ENCODE measurements around the gene TPCN2. TPM values are rescaled to one million over a fixed set of nuclear protein-coding genes. Genes with fewer than 3 reads are reported as not detected.

TPCN2 gene
- total and polyA plus RNA-seq, 12 donors: 3.1 to 21.6 (median 10.4) TPM

DNA sequence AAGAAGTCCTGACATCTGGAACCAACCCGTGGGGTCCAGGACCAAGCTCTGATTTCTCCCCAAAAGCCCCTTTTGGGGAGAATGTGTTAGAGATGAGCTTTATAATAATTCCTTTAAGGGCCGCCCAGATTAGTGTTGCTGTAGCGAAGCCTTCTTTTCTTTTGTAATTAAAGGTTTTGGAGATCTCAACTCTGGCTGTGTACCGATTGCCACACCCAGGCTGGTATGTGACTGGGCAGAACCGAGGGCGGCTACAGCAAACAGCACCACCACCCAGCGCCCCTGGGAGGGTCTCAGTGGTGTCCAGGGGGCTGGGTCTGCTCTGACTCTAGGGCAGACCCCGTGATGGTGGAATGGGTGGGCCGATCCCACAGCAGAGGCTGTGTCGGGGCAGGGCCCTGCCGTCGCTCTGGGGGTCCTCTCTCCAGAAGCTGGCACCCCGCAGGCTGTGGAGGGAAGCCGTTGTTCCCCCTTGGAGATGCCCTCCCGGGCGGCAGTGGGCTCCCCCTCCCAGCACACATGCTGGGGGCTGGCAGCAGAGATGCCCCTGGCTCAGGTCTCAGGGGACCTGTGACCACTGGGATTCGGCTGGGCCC, 31.0 kb downstream of the TPCN2 start:
- H3K4me3 ChIP-seq: no peak overlapping the region
- no peaks in the 10 kb centered on the region for H3K9me3 ChIP-seq (replicated peaks in 1 of 3)
- 82 to 92% (median 86%) methylated on average over 4 to 17 of the region's 17 CpGs for WGBS, 4 donors
- H3K4me1 ChIP-seq (replicated peaks in 1 of 2): no peaks in the 10 kb centered on the region
- peaks cover 0 to 23% of the 10 kb centered on the region in 2 donors for H3K36me3 ChIP-seq (replicated peaks in 1 of 2)
- TF ChIP-seq, protein P1, sequence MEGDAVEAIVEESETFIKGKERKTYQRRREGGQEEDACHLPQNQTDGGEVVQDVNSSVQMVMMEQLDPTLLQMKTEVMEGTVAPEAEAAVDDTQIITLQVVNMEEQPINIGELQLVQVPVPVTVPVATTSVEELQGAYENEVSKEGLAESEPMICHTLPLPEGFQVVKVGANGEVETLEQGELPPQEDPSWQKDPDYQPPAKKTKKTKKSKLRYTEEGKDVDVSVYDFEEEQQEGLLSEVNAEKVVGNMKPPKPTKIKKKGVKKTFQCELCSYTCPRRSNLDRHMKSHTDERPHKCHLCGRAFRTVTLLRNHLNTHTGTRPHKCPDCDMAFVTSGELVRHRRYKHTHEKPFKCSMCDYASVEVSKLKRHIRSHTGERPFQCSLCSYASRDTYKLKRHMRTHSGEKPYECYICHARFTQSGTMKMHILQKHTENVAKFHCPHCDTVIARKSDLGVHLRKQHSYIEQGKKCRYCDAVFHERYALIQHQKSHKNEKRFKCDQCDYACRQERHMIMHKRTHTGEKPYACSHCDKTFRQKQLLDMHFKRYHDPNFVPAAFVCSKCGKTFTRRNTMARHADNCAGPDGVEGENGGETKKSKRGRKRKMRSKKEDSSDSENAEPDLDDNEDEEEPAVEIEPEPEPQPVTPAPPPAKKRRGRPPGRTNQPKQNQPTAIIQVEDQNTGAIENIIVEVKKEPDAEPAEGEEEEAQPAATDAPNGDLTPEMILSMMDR (IDR thresholded peaks at IDR 0.05): no peak
- no peak for TF ChIP-seq POLR2A (IDR thresholded peaks at IDR 0.05)
- intact Hi-C loops (cut with DNase I): loop anchor here in 1 of 2 donors (10.0 kb wide), 1 partner anchor 145 kb away; no protein-coding TSS in a partner anchor
- no peak overlapping the region for H3K27ac ChIP-seq
- no peaks in the 10 kb centered on the region for H3K27me3 ChIP-seq
- DNase-seq: no peak

DNA sequence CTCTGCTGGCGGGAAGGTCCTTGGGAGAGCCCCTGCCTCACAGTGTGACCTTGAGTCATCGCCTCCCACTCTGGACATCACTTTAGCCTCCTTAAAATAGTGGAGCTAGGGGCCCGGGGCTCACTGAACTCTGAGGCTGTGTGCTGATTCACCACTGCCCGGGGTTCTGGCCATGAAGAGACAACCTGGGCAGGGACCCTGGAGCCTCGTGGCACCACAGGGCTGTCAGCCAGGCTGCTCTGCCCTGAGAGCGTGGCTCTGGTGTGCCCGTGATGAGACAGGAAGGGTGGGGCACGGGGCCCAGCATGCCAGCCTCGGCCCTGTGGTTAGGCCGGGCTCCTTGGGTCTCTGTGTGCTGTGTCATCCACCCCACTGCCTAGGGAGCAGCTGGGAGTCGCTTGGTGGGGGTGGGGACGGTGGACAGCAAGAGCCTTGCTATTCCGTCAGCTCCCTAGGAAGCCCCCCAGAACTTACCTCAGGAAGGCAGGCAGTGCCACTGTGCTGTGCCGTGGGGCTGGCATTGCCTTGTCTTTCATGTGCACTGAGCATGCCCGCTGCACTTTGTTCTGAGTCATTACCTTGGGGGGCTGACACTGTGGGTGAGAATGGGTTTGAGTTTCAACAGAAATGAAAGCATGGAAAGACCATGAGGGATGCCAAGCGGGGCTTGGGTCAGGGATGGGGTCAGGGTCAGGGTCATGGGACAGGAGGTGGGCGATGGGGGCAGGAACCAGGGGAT, 31.7 kb downstream of the TPCN2 start:
- H3K27me3 ChIP-seq: no peaks in the 10 kb centered on the region
- WGBS, 4 donors: 68 to 74% (median 72%) methylated on average over 8 to 17 of the region's 17 CpGs
- peaks cover 0 to 23% of the 10 kb centered on the region in 2 donors for H3K36me3 ChIP-seq (replicated peaks in 1 of 2)
- H3K4me3 ChIP-seq: no peak overlapping the region
- H3K4me1 ChIP-seq (replicated peaks in 1 of 2): no peaks in the 10 kb centered on the region
- TF ChIP-seq POLR2A (IDR thresholded peaks at IDR 0.05): no peak
- TF ChIP-seq, protein P1 (IDR thresholded peaks at IDR 0.05): no peak
- DNase-seq: no peak
- no peak overlapping the region for H3K27ac ChIP-seq
- no peaks in the 10 kb centered on the region for H3K9me3 ChIP-seq (replicated peaks in 1 of 3)
- intact Hi-C loops (cut with DNase I): loop anchor here in 1 of 2 donors (10.0 kb wide), 1 partner anchor 146 kb away; no protein-coding TSS in a partner anchor

DNA sequence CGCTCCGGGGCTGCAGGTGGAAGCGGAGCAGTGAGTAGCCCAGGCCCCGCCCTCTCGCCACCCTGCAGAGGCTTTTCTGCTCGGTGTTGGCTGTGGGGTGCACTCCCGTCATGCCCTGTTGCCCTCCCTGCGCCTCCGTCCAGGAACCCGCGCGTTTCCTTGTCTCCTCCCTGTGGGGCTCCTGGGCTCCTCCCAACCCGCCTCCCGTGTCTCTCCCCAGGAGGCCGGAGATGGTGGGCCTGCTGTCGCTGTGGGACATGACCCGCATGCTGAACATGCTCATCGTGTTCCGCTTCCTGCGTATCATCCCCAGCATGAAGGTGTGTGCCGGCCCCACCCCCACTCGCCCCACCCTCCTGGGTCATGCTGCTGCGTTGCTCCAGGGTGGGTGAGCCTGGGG, 32.4 kb downstream of the TPCN2 start:
- no peaks in the 10 kb centered on the region for H3K9me3 ChIP-seq (replicated peaks in 1 of 3)
- no peaks in the 10 kb centered on the region for H3K4me1 ChIP-seq (replicated peaks in 1 of 2)
- peaks cover 0 to 23% of the 10 kb centered on the region in 2 donors for H3K36me3 ChIP-seq (replicated peaks in 1 of 2)
- no peak for TF ChIP-seq POLR2A (IDR thresholded peaks at IDR 0.05)
- TF ChIP-seq, protein P1 (IDR thresholded peaks at IDR 0.05): no peak
- WGBS, 4 donors: 95 to 97% (median 96%) methylated on average over 20 to 23 of the region's 23 CpGs
- no peaks in the 10 kb centered on the region for H3K27me3 ChIP-seq
- no peak overlapping the region for H3K4me3 ChIP-seq
- H3K27ac ChIP-seq: no peak overlapping the region
- no peak for DNase-seq
- intact Hi-C loops (cut with DNase I): loop anchor here in 1 of 2 donors (10.0 kb wide), 1 partner anchor 146 kb away; no protein-coding TSS in a partner anchor

DNA sequence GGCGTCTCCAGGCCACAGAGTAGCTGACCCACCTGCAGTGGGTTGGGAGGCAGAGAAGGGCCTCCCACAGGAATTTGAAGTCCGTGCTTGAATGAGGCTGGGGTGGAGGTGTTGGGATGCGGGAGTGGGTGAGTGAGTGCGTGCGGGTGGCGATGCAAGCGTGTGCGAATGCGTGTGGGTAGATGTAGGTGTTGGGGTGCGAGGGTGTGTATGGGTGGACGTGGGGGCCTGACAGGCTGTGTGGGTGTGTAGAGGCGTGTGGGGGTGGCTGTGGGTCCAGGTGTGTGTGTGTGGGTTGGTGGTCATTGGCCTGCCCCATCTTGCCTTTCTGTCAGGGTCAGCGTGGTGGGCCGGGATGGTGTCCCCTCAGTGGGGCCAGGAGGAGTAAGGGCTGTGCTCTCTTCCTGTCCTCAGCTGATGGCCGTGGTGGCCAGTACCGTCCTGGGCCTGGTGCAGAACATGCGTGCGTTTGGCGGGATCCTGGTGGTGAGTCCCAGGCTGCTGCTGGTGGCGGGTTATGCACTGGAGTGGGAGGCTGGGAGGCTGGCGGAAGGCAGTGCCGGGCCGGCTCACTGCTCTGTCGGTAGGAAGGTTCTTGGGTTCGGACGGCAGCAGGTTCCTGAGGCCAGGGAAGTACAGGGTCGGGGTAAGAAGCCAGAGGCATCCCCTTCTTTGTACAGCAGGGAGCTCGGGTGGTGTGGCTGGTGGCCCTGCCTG, 35.0 kb downstream of the TPCN2 start:
- intact Hi-C loops (cut with DNase I): loop anchor here in 1 of 2 donors (10.0 kb wide), 1 partner anchor 149 kb away; no protein-coding TSS in a partner anchor
- DNase-seq: no peak
- no peak overlapping the region for H3K27ac ChIP-seq

More for the DNA sequence above, 35.0 kb downstream of the TPCN2 start:
- no peaks in the 10 kb centered on the region for H3K9me3 ChIP-seq (replicated peaks in 1 of 3)
- H3K36me3 ChIP-seq (replicated peaks in 1 of 2): peaks cover 0 to 17% of the 10 kb centered on the region in 2 donors
- H3K4me3 ChIP-seq: no peak overlapping the region
- H3K27me3 ChIP-seq: no peaks in the 10 kb centered on the region
- WGBS, 4 donors: 88 to 96% (median 91%) methylated on average over 26 to 28 of the region's 28 CpGs
- TF ChIP-seq POLR2A (IDR thresholded peaks at IDR 0.05): no peak
- TF ChIP-seq, protein P1 (IDR thresholded peaks at IDR 0.05): no peak
- peaks cover 0 to 2% of the 10 kb centered on the region in 2 donors for H3K4me1 ChIP-seq (replicated peaks in 1 of 2)
